NCI-H510A treated with DMSO at 0.1 percent for 48 hours (cell line): Measurements from ENCODE around the gene RAPGEF6.
A peak's percentile ranks its signal among the peaks of the same experiment; 100 is the strongest.
"Not testable (repeated sequence)": the region's sequence is repeated elsewhere in the genome, so short reads cannot be mapped to it uniquely, and the experiment has no call there.

Source experiments
- DNase-seq: peaks from one replicate; lab custom pipeline; 2025; lab: John Stamatoyannopoulos, UW

The RAPGEF6 gene

GRCh38 chr5:131495536-131496399 lies 139.3 kb downstream of the RAPGEF6 start:
- DNase-seq, result no peak

GRCh38 chr5:131491749-131492148 lies 143.3 kb downstream of the RAPGEF6 start:
- no peak for DNase-seq

GRCh38 chr5:131488463-131488862 lies 146.6 kb downstream of the RAPGEF6 start:
- no peak for DNase-seq

GRCh38 chr5:131487371-131487770 lies 147.7 kb downstream of the RAPGEF6 start:
- DNase-seq, result not testable (repeated sequence)

GRCh38 chr5:131482617-131483016 lies 152.4 kb downstream of the RAPGEF6 start:
- no peak for DNase-seq

- DNase-seq, result no peak
Observed at GRCh38 chr5:131481569-131481968, 153.5 kb downstream of the RAPGEF6 start.

GRCh38 chr5:131475541-131475941 lies 159.5 kb downstream of the RAPGEF6 start:
- DNase-seq, result no peak

GRCh38 chr5:131473731-131474130 lies 161.3 kb downstream of the RAPGEF6 start:
- DNase-seq, result no peak

GRCh38 chr5:131466171-131466766 lies 168.8 kb downstream of the RAPGEF6 start:
- DNase-seq, result no peak

GRCh38 chr5:131463656-131464055 lies 171.4 kb downstream of the RAPGEF6 start:
- DNase-seq, result no peak

GRCh38 chr5:131462454-131462853 lies 172.6 kb downstream of the RAPGEF6 start:
- peak; percentile 11 for DNase-seq

- DNase-seq, result no peak
Observed at GRCh38 chr5:131461742-131462141, 173.3 kb downstream of the RAPGEF6 start.

- DNase-seq, result no peak
Observed at GRCh38 chr5:131460867-131461572, 174.0 kb downstream of the RAPGEF6 start.

- DNase-seq, result no peak
Observed at GRCh38 chr5:131460133-131460532, 174.9 kb downstream of the RAPGEF6 start.

- DNase-seq, result no peak
Observed at GRCh38 chr5:131459216-131459615, 175.8 kb downstream of the RAPGEF6 start.

GRCh38 chr5:131457193-131457592 lies 177.8 kb downstream of the RAPGEF6 start:
- DNase-seq, result no peak

- no peak for DNase-seq
Observed at GRCh38 chr5:131450941-131451340, 184.1 kb downstream of the RAPGEF6 start.

GRCh38 chr5:131441184-131441583 lies 193.8 kb downstream of the RAPGEF6 start:
- no peak for DNase-seq

GRCh38 chr5:131436081-131436480 lies 198.9 kb downstream of the RAPGEF6 start:
- no peak for DNase-seq

GRCh38 chr5:131433109-131433508 lies 201.9 kb downstream of the RAPGEF6 start:
- no peak for DNase-seq

- no peak for DNase-seq
Observed at GRCh38 chr5:131431794-131432193, 203.2 kb downstream of the RAPGEF6 start.

- no peak for DNase-seq
Observed at GRCh38 chr5:131430794-131431193, 204.2 kb downstream of the RAPGEF6 start.

- no peak for DNase-seq
Observed at GRCh38 chr5:131426011-131426410, 209.0 kb downstream of the RAPGEF6 start.
